H1 (cell line): ENCODE results near the gene OXA1L. TPM values are rescaled to one million over a fixed set of nuclear protein-coding genes. Genes with fewer than 3 reads are reported as not detected.

Experiments used
- CTCF ChIA-PET: fragments of 300-600 bp; sonication (Branson Sonifier 250); formaldehyde crosslinking; loops from one replicate; lab custom pipeline; 2021; ENCODE audit not compliant: partially characterized antibody; lab: Charles Lee
- POLR2A ChIA-PET: fragments of 300-600 bp; sonication (Branson Sonifier 250); formaldehyde crosslinking; loops from one replicate; lab custom pipeline; 2021; ENCODE audit warnings: inconsistent platforms; ENCODE audit not compliant: partially characterized antibody; lab: Charles Lee
- DNase-seq, 2 experiments: peaks; one replicate each; pipeline versions ENCODE4 v3.0.0 to v3.0.0-alpha.2; 2010 to 2022; ENCODE audit warnings: low spot score in 2 of 2, low read depth in 1 of 2, mixed read lengths in 1 of 2
- FAIRE-seq: peaks from 2 replicates; lab custom pipeline; 2011; peaks lifted over from hg19 to GRCh38; lab: Jason Lieb, UNC
- H2AFZ ChIP-seq: 2 replicates; pipeline ENCODE4 v1.8.1; 2012; ENCODE audit warnings: low read length, inconsistent platforms
- H2AK5ac ChIP-seq: 2 replicates; pipeline ENCODE4 v1.6.1; 2013; ENCODE audit warnings: low read depth, low read length
- H2BK120ac ChIP-seq: replicated peaks from 2 replicates; pipeline ENCODE3; 2013; ENCODE audit warnings: low read depth, low read length, inconsistent platforms
- H2BK12ac ChIP-seq: 2 replicates; pipeline ENCODE4 v1.6.1; 2013; ENCODE audit warnings: low read depth, low read length
- H2BK15ac ChIP-seq: 2 replicates; pipeline ENCODE4 v1.6.1; 2013; ENCODE audit warnings: low read length
- H2BK20ac ChIP-seq: 2 replicates; pipeline ENCODE4 v1.6.1; 2013; ENCODE audit warnings: low read length
- H2BK5ac ChIP-seq: 2 replicates; pipeline ENCODE4 v1.6.1; 2013; ENCODE audit warnings: low read depth, low read length
- H3K14ac ChIP-seq: 2 replicates; pipeline ENCODE4 v1.6.1; 2013; ENCODE audit warnings: inconsistent platforms; ENCODE audit not compliant: insufficient read length
- H3K18ac ChIP-seq: 2 replicates; pipeline ENCODE4 v1.6.1; 2013; ENCODE audit warnings: low read length; ENCODE audit errors: extremely low read depth
- H3K23ac ChIP-seq: 2 replicates; pipeline ENCODE4 v1.6.1; 2013; ENCODE audit warnings: inconsistent platforms; ENCODE audit not compliant: insufficient read length
- H3K23me2 ChIP-seq: 2 replicates; pipeline ENCODE4 v1.6.1; 2013; ENCODE audit warnings: low read depth, low read length
- H3K27ac ChIP-seq: 2 replicates; pipeline ENCODE4 v1.6.1; 2011; ENCODE audit warnings: low read depth, low read length, inconsistent platforms
- H3K27me3 ChIP-seq, 4 experiments: replicated peaks in 1 of 4; 1 replicate in 1 of 4; 2 replicates in 3 of 4; pipeline versions ENCODE4 v1.6.1 to v1.8.1; 2011 to 2013; ENCODE audit warnings: low read length in 3 of 4, mild to moderate bottlenecking in 3 of 4, inconsistent platforms in 2 of 4, mixed read lengths in 2 of 4, moderate library complexity in 1 of 4; ENCODE audit not compliant: control insufficient read depth in 3 of 4, insufficient read depth in 3 of 4; ENCODE audit errors: extremely low read depth in 1 of 4
- H3K36me3 ChIP-seq, 4 experiments: 2 replicates each; pipeline versions ENCODE4 v1.6.1 to v1.8.1; 2011 to 2013; ENCODE audit warnings: mild to moderate bottlenecking in 4 of 4, low read length in 3 of 4, moderate library complexity in 2 of 4, control low read depth in 1 of 4, inconsistent platforms in 1 of 4; ENCODE audit not compliant: insufficient read depth in 4 of 4, control insufficient read depth in 2 of 4
- H3K4ac ChIP-seq: replicated peaks from 2 replicates; pipeline ENCODE3; 2013; ENCODE audit warnings: low read length, low read depth, mixed read lengths, inconsistent platforms; ENCODE audit not compliant: insufficient read length
- H3K4me1 ChIP-seq, 4 experiments: replicated peaks in 1 of 4; 1 replicate in 1 of 4; 2 replicates in 3 of 4; pipeline versions ENCODE4 v1.6.1 to v1.8.1; 2011 to 2013; ENCODE audit warnings: low read length in 3 of 4, inconsistent platforms in 2 of 4, mixed read lengths in 1 of 4; ENCODE audit not compliant: insufficient read depth in 4 of 4, control insufficient read depth in 3 of 4
- H3K4me2 ChIP-seq, 2 experiments: 2 replicates each; pipeline versions ENCODE4 v1.6.1 to v1.8.1; 2011 to 2013; ENCODE audit warnings: low read depth in 2 of 2, low read length in 2 of 2, control low read depth in 1 of 2, inconsistent platforms in 1 of 2, mild to moderate bottlenecking in 1 of 2; ENCODE audit not compliant: insufficient read depth in 1 of 2
- H3K4me3 ChIP-seq, 4 experiments: fragments of 200-600, 300-600 bp in 1 of 4; sonication (generic), shearing (Covaris generic), sonication (Bioruptor Twin) in 1 of 4; 2 replicates each; pipeline versions ENCODE4 v1.5.1 to v1.8.1; 2011 to 2016; ENCODE audit warnings: low read length in 4 of 4, low read depth in 3 of 4, control low read depth in 2 of 4, inconsistent platforms in 2 of 4, mild to moderate bottlenecking in 2 of 4, mixed read lengths in 1 of 4, moderate library complexity in 1 of 4; ENCODE audit not compliant: insufficient read depth in 2 of 4; ENCODE audit errors: extremely low read depth in 1 of 4
- H3K56ac ChIP-seq: replicated peaks from 2 replicates; pipeline ENCODE3; 2013; ENCODE audit warnings: low read depth, mild to moderate bottlenecking, mixed read lengths, low read length, inconsistent platforms; ENCODE audit not compliant: insufficient read length
- H3K79me1 ChIP-seq: 2 replicates; pipeline ENCODE4 v1.6.1; 2013; ENCODE audit warnings: low read depth, low read length, control low read depth
- H3K79me2 ChIP-seq, 2 experiments: 2 replicates each; pipeline versions ENCODE4 v1.6.1 to v1.8.1; 2012 to 2013; ENCODE audit warnings: low read length in 2 of 2, mild to moderate bottlenecking in 2 of 2, inconsistent platforms in 1 of 2; ENCODE audit not compliant: insufficient read depth in 2 of 2, control insufficient read depth in 1 of 2
- H3K9ac ChIP-seq, 4 experiments: replicated peaks in 1 of 4; 1 replicate in 1 of 4; 2 replicates in 3 of 4; pipeline versions ENCODE4 v1.6.1 to v1.8.1; 2011 to 2013; ENCODE audit warnings: low read depth in 3 of 4, low read length in 3 of 4, control low read depth in 2 of 4, mild to moderate bottlenecking in 2 of 4, moderate library complexity in 2 of 4, inconsistent platforms in 1 of 4; ENCODE audit errors: extremely low read depth in 1 of 4
- H3K9me3 ChIP-seq, 2 experiments: 2 replicates each; pipeline versions ENCODE4 v1.6.1 to v1.8.1; 2012 to 2013; ENCODE audit warnings: mild to moderate bottlenecking in 2 of 2, moderate library complexity in 2 of 2, control low read depth in 1 of 2, inconsistent platforms in 1 of 2, low read depth in 1 of 2, low read length in 1 of 2, mixed read lengths in 1 of 2; ENCODE audit not compliant: insufficient read depth in 2 of 2
- H4K20me1 ChIP-seq, 2 experiments: replicated peaks in 1 of 2; 2 replicates each; pipeline versions ENCODE3 to v1.8.1; 2011 to 2013; ENCODE audit warnings: inconsistent platforms in 2 of 2, low read length in 2 of 2, mild to moderate bottlenecking in 1 of 2; ENCODE audit not compliant: insufficient read depth in 2 of 2, control insufficient read depth in 1 of 2
- H4K5ac ChIP-seq: 2 replicates; pipeline ENCODE4 v1.6.1; 2013; ENCODE audit warnings: low read length, low read depth, mixed read lengths, inconsistent platforms; ENCODE audit not compliant: insufficient read length
- H4K8ac ChIP-seq: 2 replicates; pipeline ENCODE4 v1.8.0; 2013; ENCODE audit warnings: mild to moderate bottlenecking, moderate library complexity, low read length, inconsistent platforms; ENCODE audit not compliant: insufficient read depth; ENCODE audit errors: extremely low read depth
- H4K91ac ChIP-seq: replicated peaks from 2 replicates; pipeline ENCODE3; 2013; ENCODE audit warnings: low read length, mixed read lengths, inconsistent platforms; ENCODE audit not compliant: insufficient read length
- POU5F1 ChIP-seq: IDR thresholded peaks from 2 replicates; pipeline ENCODE4 v1.6.1; 2011; ENCODE audit warnings: low read depth, mild to moderate bottlenecking, low read length, moderate library complexity
- WGBS, 2 experiments: shearing (Covaris generic) in 1 of 2; methylation state at CpG; one replicate each; pipeline versions ENCODE4 v1.1.6 to v1.1.7; 2013 to 2015; ENCODE audit warnings: low lambda C conversion rate in 2 of 2, mixed read lengths in 2 of 2, inconsistent platforms in 1 of 2, low coverage in 1 of 2, missing lambda C conversion rate in 1 of 2; ENCODE audit not compliant: insufficient replicate concordance in 2 of 2, insufficient coverage in 1 of 2, insufficient read length in 1 of 2; ENCODE audit errors: extremely low coverage in 1 of 2, missing lambda C conversion rate in 1 of 2; 5-methylcytosine and 5-hydroxymethylcytosine counted together
- polyA plus RNA-seq, 7 experiments: library from polyadenylated mRNA; depleted of rRNA in 3 of 7; stranded (reverse) in 5 of 7; unstranded in 2 of 7; fragments of >200 nt in 5 of 7; fragments of 200-250 nt in 2 of 7; gene quantifications; 1 replicate in 5 of 7; 2 replicates in 1 of 7; 4 replicates in 1 of 7; pipeline versions ENCODE4 v1.2.1 to v1.2.3, GENCODE V29; 2011 to 2013; ENCODE audit warnings: missing spikeins in 2 of 7, mixed read lengths in 2 of 7
- total RNA-seq: library from RNA; stranded (reverse); fragmentation: NEBNext Ultra II Directional; extraction: Animal tissue kit (Norgen Biotek cat#: 25700); gene quantifications from 2 replicates; pipeline ENCODE4 v1.2.1, GENCODE V29; 2021
- TF ChIP-seq, protein P1 (sequence below): IDR thresholded peaks from 2 replicates; pipeline ENCODE4 v1.6.1; 2012; ENCODE audit warnings: low read length, inconsistent platforms

OXA1L gene
- total and polyA plus RNA-seq, 2 of the 8 experiments (the other 6 are each of a cell fraction or from before 2014, with no cell fraction given), result 125 to 199 TPM

DNA sequence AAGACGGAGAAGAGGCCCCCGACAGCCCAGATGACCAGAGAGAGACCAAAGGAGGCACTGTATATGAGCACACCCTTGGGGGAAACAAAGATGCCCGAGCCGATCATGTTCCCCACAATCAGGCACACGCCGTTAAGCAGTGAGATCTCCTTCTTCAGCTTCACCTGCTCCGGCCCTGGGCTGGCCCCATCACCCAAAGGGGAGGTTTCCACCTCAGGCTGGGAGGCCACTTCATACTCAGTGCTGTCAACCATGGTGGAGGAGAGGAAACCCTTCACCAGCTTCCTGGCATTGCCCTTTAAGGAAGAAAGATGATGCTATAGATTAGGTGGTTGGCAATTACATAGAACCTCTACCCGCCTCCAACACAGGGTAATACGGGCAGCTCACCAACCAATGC, 46.7 kb downstream of the OXA1L start:
- TF ChIP-seq, protein P1, sequence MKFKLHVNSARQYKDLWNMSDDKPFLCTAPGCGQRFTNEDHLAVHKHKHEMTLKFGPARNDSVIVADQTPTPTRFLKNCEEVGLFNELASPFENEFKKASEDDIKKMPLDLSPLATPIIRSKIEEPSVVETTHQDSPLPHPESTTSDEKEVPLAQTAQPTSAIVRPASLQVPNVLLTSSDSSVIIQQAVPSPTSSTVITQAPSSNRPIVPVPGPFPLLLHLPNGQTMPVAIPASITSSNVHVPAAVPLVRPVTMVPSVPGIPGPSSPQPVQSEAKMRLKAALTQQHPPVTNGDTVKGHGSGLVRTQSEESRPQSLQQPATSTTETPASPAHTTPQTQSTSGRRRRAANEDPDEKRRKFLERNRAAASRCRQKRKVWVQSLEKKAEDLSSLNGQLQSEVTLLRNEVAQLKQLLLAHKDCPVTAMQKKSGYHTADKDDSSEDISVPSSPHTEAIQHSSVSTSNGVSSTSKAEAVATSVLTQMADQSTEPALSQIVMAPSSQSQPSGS, result no peak
- peak; percentile 26; the same call in 1 of the 2 replicates for TF ChIP-seq POU5F1
- no peak overlapping the region for H2BK20ac ChIP-seq
- no peak overlapping the region for H3K23ac ChIP-seq
- H2BK5ac ChIP-seq, result no peak overlapping the region; the same call in 1 of the 2 replicates
- no peak overlapping the region for H3K4ac ChIP-seq
- no peaks in the 10 kb centered on the region; the same call in 1 of the 2 replicates for H3K23me2 ChIP-seq
- H3K9me3 ChIP-seq, result no peaks in the 10 kb centered on the region
- H2BK15ac ChIP-seq, result no peak overlapping the region
- DNase-seq (no peak), FAIRE-seq (no peak)
- H3K14ac ChIP-seq, result no peak overlapping the region
- H3K36me3 ChIP-seq, result no peaks in the 10 kb centered on the region
- peaks cover 5 to 16% (median 11%) of the 10 kb centered on the region in 4 experiments for H3K4me1 ChIP-seq
- peak overlapping the region in 1 of 2 experiments; percentile 38; a peak in 1 of 4 replicates for H3K4me2 ChIP-seq
- no peaks in the 10 kb centered on the region for H3K79me1 ChIP-seq
- H4K91ac ChIP-seq, result no peak overlapping the region
- H3K4me3 ChIP-seq, result no peak overlapping the region
- H2BK120ac ChIP-seq, result no peak overlapping the region
- no peak overlapping the region for H4K8ac ChIP-seq
- no peaks in the 10 kb centered on the region for H3K27me3 ChIP-seq
- H3K27ac ChIP-seq, result no peak overlapping the region
- H2AK5ac ChIP-seq, result no peak overlapping the region; the same call in 1 of the 2 replicates
- H2AFZ ChIP-seq, result peak overlapping the region; percentile 29; the same call in 1 of the 2 replicates
- WGBS, 2 experiments, result 72% methylated on average over 8 of the region's 9 CpGs; no CpG with 5 or more reads in 1 of the 2 experiments
- POLR2A ChIA-PET, result interaction anchor here (0.8 to 2.7 kb wide), 6 partner anchors 9 to 35 kb away, joined by 3 to 20 read pairs (median 4); no protein-coding TSS in a partner anchor
- H4K20me1 ChIP-seq, result no peaks in the 10 kb centered on the region
- CTCF ChIA-PET, result interaction anchor here (0.6 to 53.1 kb wide), 20 partner anchors 10 to 242 kb away, joined by 3 to 1562 read pairs (median 4); partner anchors contain the start of genes LRP10, MMP14, OXA1L and REM2
- H4K5ac ChIP-seq, result no peak overlapping the region
- H3K56ac ChIP-seq, result no peak overlapping the region
- no peak overlapping the region for H3K18ac ChIP-seq
- H3K79me2 ChIP-seq, result no peaks in the 10 kb centered on the region
- no peak overlapping the region for H3K9ac ChIP-seq
- no peak overlapping the region for H2BK12ac ChIP-seq
